Dendritic cell treated with granulocyte-macrophage colony-stimulating factor and Interleukin-4, amounts not matched to agents 40 ng/mL and 50 ng/mL, for 4 days (primary cell): ENCODE measurements around the gene STN1.

Experiments
- H3K27ac Mint-ChIP-seq: one replicate; pipeline ENCODE4 v1.8.0; 2022; ENCODE audit warnings: mild to moderate bottlenecking, mixed read lengths
- H3K27me3 Mint-ChIP-seq: one replicate; pipeline ENCODE4 v1.8.0; 2022; ENCODE audit warnings: mild to moderate bottlenecking, mixed read lengths
- H3K36me3 Mint-ChIP-seq: one replicate; pipeline ENCODE4 v1.8.0; 2022; ENCODE audit warnings: low read depth, mixed read lengths
- H3K4me1 Mint-ChIP-seq: one replicate; pipeline ENCODE4 v1.8.0; 2022; ENCODE audit warnings: low read depth, mixed read lengths
- H3K4me3 Mint-ChIP-seq: one replicate; pipeline ENCODE4 v1.8.0; 2022; ENCODE audit warnings: mild to moderate bottlenecking, moderate library complexity, mixed read lengths
- H3K9me3 Mint-ChIP-seq: one replicate; pipeline ENCODE4 v1.8.0; 2022; ENCODE audit warnings: mixed read lengths
- intact Hi-C: fragments of 100-400 bp; cut with micrococcal nuclease; formaldehyde crosslinking; loops from one replicate; pipeline ENCODE4 v1.15.0; 2022

Gene STN1

DNA sequence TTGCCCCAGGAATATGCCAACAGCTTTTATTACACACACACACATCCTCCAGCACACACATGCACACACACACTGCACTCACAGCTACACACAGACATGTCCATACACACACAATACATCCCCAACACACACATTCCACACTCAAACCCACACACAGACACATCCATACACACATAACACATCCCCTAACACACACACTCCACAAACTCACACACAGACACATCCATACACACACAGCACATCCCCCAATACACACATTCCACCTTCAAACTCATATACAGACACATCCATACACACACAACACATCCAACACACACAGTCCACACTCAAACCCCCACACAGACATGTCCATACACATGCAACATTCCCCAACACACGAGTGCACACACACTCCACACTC, 81.7 kb downstream of the STN1 start:
- H3K27me3 Mint-ChIP-seq, result peaks cover 6% of the 10 kb centered on the region
- H3K9me3 Mint-ChIP-seq, result no peaks in the 10 kb centered on the region
- no peak overlapping the region for H3K4me3 Mint-ChIP-seq
- intact Hi-C loops, result no loop called here
- no peaks in the 10 kb centered on the region for H3K36me3 Mint-ChIP-seq
- peaks cover 20% of the 10 kb centered on the region for H3K4me1 Mint-ChIP-seq
- H3K27ac Mint-ChIP-seq, result peak overlapping the region; percentile 0

GRCh38 chr10:103835096-103836050, 82.6 kb downstream of the STN1 start:
- H3K4me1 Mint-ChIP-seq, result peaks cover 20% of the 10 kb centered on the region
- peaks cover 8% of the 10 kb centered on the region for H3K27me3 Mint-ChIP-seq
- H3K27ac Mint-ChIP-seq, result peak overlapping the region; percentile 38
- H3K36me3 Mint-ChIP-seq, result no peaks in the 10 kb centered on the region
- no peak overlapping the region for H3K4me3 Mint-ChIP-seq
- no peaks in the 10 kb centered on the region for H3K9me3 Mint-ChIP-seq
- intact Hi-C loops, result no loop called here

DNA sequence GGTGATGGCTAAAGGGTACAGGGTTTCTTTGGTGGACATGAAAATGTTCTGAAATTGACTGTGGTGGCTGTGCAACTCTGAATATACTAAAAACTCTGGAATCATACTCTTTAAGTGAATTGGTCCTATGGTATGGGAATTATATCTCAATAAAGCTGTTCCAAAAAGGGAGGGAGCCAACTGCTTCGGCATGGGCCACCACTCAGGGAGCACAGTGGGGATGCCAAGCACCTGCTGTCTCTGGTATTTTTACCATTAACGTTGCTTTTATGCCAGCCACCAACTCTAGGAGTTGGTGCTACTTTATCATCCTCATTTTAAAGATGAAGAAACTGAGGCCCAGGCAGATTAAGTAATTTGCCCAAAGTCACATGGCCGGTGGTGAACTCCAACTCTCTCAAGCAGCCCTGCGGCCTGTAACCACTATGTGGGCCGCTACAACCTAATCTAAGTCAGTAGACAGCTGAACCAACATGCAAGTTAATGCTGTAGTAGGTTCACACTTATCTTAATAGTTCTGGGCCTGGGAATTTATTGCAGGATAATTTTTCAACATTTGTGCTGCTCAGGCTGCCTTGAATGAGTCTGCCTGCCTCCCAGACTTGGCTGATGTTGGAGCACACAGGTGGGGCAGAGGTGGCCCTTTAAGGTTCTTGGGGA, 83.4 kb downstream of the STN1 start:
- Mint-ChIP-seq H3K4me1 (peaks cover 20% of the 10 kb centered on the region), H3K27ac (peak overlapping the region; percentile 69), H3K27me3 (peaks cover 7% of the 10 kb centered on the region), H3K36me3 (no peaks in the 10 kb centered on the region), H3K4me3 (no peak overlapping the region), H3K9me3 (no peaks in the 10 kb centered on the region)
- intact Hi-C loops, result no loop called here

DNA sequence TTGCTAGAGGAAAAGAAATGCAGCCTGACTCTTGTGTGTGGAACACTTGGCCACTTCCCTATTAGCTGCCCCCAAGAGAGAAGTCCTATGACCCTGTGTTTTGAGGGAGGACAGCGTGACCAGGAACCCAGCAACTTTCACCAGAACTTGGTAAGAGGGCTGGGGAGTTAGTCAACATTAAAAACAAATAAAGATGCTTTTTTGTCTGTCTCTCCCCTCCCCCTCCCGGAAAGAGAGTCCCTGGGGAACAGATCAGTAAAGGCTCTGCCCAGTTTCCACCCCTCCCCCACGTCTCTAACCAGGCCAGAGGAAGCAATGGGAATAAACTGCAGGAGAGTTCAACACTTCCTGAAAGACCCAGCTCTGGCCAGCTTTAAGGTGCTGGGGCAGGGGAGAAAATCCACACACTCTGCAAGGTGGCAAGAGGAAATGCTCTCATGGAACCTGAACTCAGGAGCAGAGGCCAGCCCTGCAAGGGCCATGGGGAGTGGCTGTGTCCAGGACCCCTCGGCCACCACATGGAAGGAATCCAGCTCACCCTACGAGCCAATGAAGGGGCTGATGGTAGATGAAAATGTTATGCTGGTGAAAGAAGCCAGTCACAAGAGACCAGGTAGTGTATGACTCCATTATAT, 84.1 kb downstream of the STN1 start:
- Mint-ChIP-seq H3K36me3 (no peaks in the 10 kb centered on the region), H3K4me3 (no peak overlapping the region), H3K27me3 (peaks cover 7% of the 10 kb centered on the region), H3K4me1 (peaks cover 20% of the 10 kb centered on the region), H3K27ac (peak overlapping the region; percentile 69), H3K9me3 (no peaks in the 10 kb centered on the region)
- intact Hi-C loops, result no loop called here

GRCh38 chr10:103832806-103833205, 85.2 kb downstream of the STN1 start:
- Mint-ChIP-seq H3K4me3 (no peak overlapping the region), H3K27ac (no peak overlapping the region), H3K36me3 (no peaks in the 10 kb centered on the region), H3K27me3 (peaks cover 6% of the 10 kb centered on the region), H3K4me1 (peaks cover 20% of the 10 kb centered on the region), H3K9me3 (no peaks in the 10 kb centered on the region)
- intact Hi-C loops, result no loop called here
